Stimulated activated CD4-positive, alpha-beta T cell treated with anti-CD3 and anti-CD28 coated beads, Interleukin-12 subunit alpha, Interleukin-12 subunit beta, amount 100 ng/mL, for 4 hours (primary cell): Measurements from ENCODE around the gene CDH5.

Source experiments
- DNase-seq: peaks from one replicate; pipeline ENCODE4 v3.0.0-alpha.2; 2020

CDH5 gene

GRCh38 chr16:66375451-66375850 is 9.0 kb downstream of the CDH5 start:
- no peak for DNase-seq

GRCh38 chr16:66376114-66376513 is 9.6 kb downstream of the CDH5 start:
- DNase-seq, result no peak

GRCh38 chr16:66376577-66377305 is 10.2 kb downstream of the CDH5 start:
- DNase-seq, result no peak

GRCh38 chr16:66377324-66377723 is 10.8 kb downstream of the CDH5 start:
- DNase-seq, result no peak

GRCh38 chr16:66378741-66379570 is 12.5 kb downstream of the CDH5 start:
- no peak for DNase-seq

GRCh38 chr16:66379571-66379941 is 13.1 kb downstream of the CDH5 start:
- DNase-seq, result no peak

- no peak for DNase-seq
Measured at GRCh38 chr16:66380421-66380820, 13.9 kb downstream of the CDH5 start.

- DNase-seq, result no peak
Measured at GRCh38 chr16:66381585-66382170, 15.2 kb downstream of the CDH5 start.

GRCh38 chr16:66382171-66382965 is 15.9 kb downstream of the CDH5 start:
- DNase-seq, result no peak

GRCh38 chr16:66382966-66383299 is 16.4 kb downstream of the CDH5 start:
- DNase-seq, result no peak

GRCh38 chr16:66383551-66383950 is 17.1 kb downstream of the CDH5 start:
- no peak for DNase-seq

- DNase-seq, result no peak
Measured at GRCh38 chr16:66385415-66385814, 18.9 kb downstream of the CDH5 start.

GRCh38 chr16:66386629-66387622 is 20.4 kb downstream of the CDH5 start:
- no peak for DNase-seq

- DNase-seq, result no peak
Measured at GRCh38 chr16:66387817-66388332, 21.4 kb downstream of the CDH5 start.

- no peak for DNase-seq
Measured at GRCh38 chr16:66388350-66389139, 22.1 kb downstream of the CDH5 start.

- DNase-seq, result no peak
Measured at GRCh38 chr16:66389256-66390176, 23.0 kb downstream of the CDH5 start.

- no peak for DNase-seq
Measured at GRCh38 chr16:66390346-66391108, 24.0 kb downstream of the CDH5 start.

- DNase-seq, result no peak
Measured at GRCh38 chr16:66391726-66392670, 25.5 kb downstream of the CDH5 start.
